GM23338 (cell line): ENCODE data around the gene CRYBA1. TPM values are rescaled to one million over a fixed set of nuclear protein-coding genes. Genes with fewer than 3 reads are reported as not detected.

Source experiments
- ATAC-seq: fragments of 200-7000 bp; cut with Tn5 transposase; 3 replicates; pipeline ENCODE4 v1.9.1; 2020
- DNase-seq: peaks from one replicate; pipeline ENCODE4 v3.0.0-alpha.2; 2015; ENCODE audit warnings: low spot score
- H2AFZ ChIP-seq: fragments of 200-600 bp; sonication (generic); 2 replicates; pipeline ENCODE4 v1.8.0; 2016; ENCODE audit warnings: antibody characterized with exemption, mild to moderate bottlenecking, moderate library complexity
- H3F3A ChIP-seq: fragments of 200-600 bp; sonication (generic); replicated peaks from 2 replicates; pipeline ENCODE4 v1.8.0; 2017; ENCODE audit warnings: antibody characterized with exemption, mixed run types, low read depth
- H3K27ac ChIP-seq: fragments of 200-600 bp; sonication (generic); 2 replicates; pipeline ENCODE4 v1.6.1; 2016; ENCODE audit warnings: low read depth
- H3K27me3 ChIP-seq: fragments of 200-600 bp; sonication (generic); 2 replicates; pipeline ENCODE4 v1.8.0; 2016; ENCODE audit warnings: mild to moderate bottlenecking, mixed run types, moderate library complexity; ENCODE audit not compliant: insufficient read depth
- H3K36me3 ChIP-seq: fragments of 200-600 bp; sonication (generic); 2 replicates; pipeline ENCODE4 v1.8.0; 2016; ENCODE audit warnings: mild to moderate bottlenecking; ENCODE audit not compliant: insufficient read depth
- H3K4me1 ChIP-seq: fragments of 200-600 bp; sonication (generic); 2 replicates; pipeline ENCODE4 v1.8.0; 2016; ENCODE audit warnings: mild to moderate bottlenecking, moderate library complexity; ENCODE audit not compliant: insufficient read depth
- H3K4me2 ChIP-seq: fragments of 200-600 bp; sonication (generic); 2 replicates; pipeline ENCODE4 v1.7.1; 2017; ENCODE audit warnings: mixed run types
- H3K4me3 ChIP-seq: fragments of 200-600 bp; sonication (generic); 2 replicates; pipeline ENCODE4 v1.6.1; 2016; ENCODE audit warnings: mixed run types
- H3K79me2 ChIP-seq: fragments of 200-600 bp; sonication (generic); replicated peaks from 2 replicates; pipeline ENCODE4 v1.8.0; 2017; ENCODE audit warnings: mild to moderate bottlenecking; ENCODE audit not compliant: insufficient read depth
- H3K9me2 ChIP-seq: fragments of 200-600 bp; sonication (generic); 2 replicates; pipeline ENCODE4 v1.8.0; 2017; ENCODE audit not compliant: insufficient read depth
- H4K20me1 ChIP-seq: fragments of 200-600 bp; sonication (generic); replicated peaks from 2 replicates; pipeline ENCODE4 v1.8.0; 2017; ENCODE audit warnings: mild to moderate bottlenecking; ENCODE audit not compliant: insufficient read depth
- H3K27ac Mint-ChIP-seq: 2 replicates; pipeline ENCODE4 v1.8.0; 2020; ENCODE audit warnings: inconsistent platforms, mild to moderate bottlenecking, moderate library complexity, mixed read lengths
- H3K27me3 Mint-ChIP-seq: 3 replicates; pipeline ENCODE4 v1.8.0; 2022; ENCODE audit warnings: low read depth, mild to moderate bottlenecking, moderate library complexity, mixed read lengths, inconsistent platforms; ENCODE audit not compliant: insufficient read depth, poor library complexity
- H3K36me3 Mint-ChIP-seq: 3 replicates; pipeline ENCODE4 v1.8.0; 2021; ENCODE audit warnings: low read depth, mild to moderate bottlenecking, inconsistent platforms, moderate library complexity, mixed read lengths
- H3K4me1 Mint-ChIP-seq: 3 replicates; pipeline ENCODE4 v1.8.0; 2020; ENCODE audit warnings: mild to moderate bottlenecking, inconsistent platforms, mixed read lengths
- H3K4me3 Mint-ChIP-seq: 3 replicates; pipeline ENCODE4 v1.8.0; 2021; ENCODE audit warnings: moderate library complexity, mild to moderate bottlenecking, inconsistent platforms, mixed read lengths
- H3K9me3 Mint-ChIP-seq: 3 replicates; pipeline ENCODE4 v1.8.0; 2020; ENCODE audit warnings: moderate library complexity, mild to moderate bottlenecking, inconsistent platforms, mixed read lengths
- EZH2 ChIP-seq: fragments of 200-600 bp; sonication (generic); IDR thresholded peaks from one replicate; pipeline ENCODE4 v1.8.0; 2017; ENCODE audit warnings: antibody characterized with exemption, mild to moderate bottlenecking, low read depth; ENCODE audit not compliant: unreplicated experiment
- EZH2phosphoT487 ChIP-seq: fragments of 200-600 bp; sonication (generic); IDR thresholded peaks from one replicate; pipeline ENCODE4 v1.8.1; 2018; ENCODE audit warnings: antibody characterized with exemption; ENCODE audit not compliant: unreplicated experiment
- JUNB ChIP-seq: IDR thresholded peaks from one replicate; pipeline ENCODE4 v1.6.1; 2016; ENCODE audit warnings: antibody characterized with exemption; ENCODE audit not compliant: unreplicated experiment
- NANOG ChIP-seq: IDR thresholded peaks from 2 replicates; pipeline ENCODE4 v1.6.1; 2016; ENCODE audit warnings: antibody characterized with exemption, borderline replicate concordance
- POLR2AphosphoS5 ChIP-seq: IDR thresholded peaks from 2 replicates; pipeline ENCODE4 v1.6.1; 2016; ENCODE audit warnings: antibody characterized with exemption, low read depth
- STAT1 ChIP-seq: IDR thresholded peaks from one replicate; pipeline ENCODE4 v1.6.1; 2016; ENCODE audit warnings: antibody characterized with exemption; ENCODE audit not compliant: unreplicated experiment
- ZNF114 ChIP-seq: fragments of 250-450 bp; sonication (Bioruptor Pico); IDR thresholded peaks from 2 replicates; pipeline ENCODE4 v1.5.0; 2020; ENCODE audit warnings: mild to moderate bottlenecking, moderate library complexity
- ZNF331 ChIP-seq: fragments of 250-450 bp; sonication (Bioruptor Pico); IDR thresholded peaks from 2 replicates; pipeline ENCODE4 v1.5.0; 2020; ENCODE audit warnings: low read depth, mild to moderate bottlenecking, moderate library complexity
- polyA plus RNA-seq: library from polyadenylated mRNA; unstranded; fragments of >200 nt; fragmentation: Nextera tagmentation; extraction: Ambion mirVana; gene quantifications from 2 replicates; pipeline ENCODE4 v1.2.1, GENCODE V29; 2016
- total RNA-seq: library from RNA; depleted of rRNA; stranded (reverse); fragments of >200 nt; shearing (Covaris generic); gene quantifications from 2 replicates; pipeline ENCODE4 v1.2.3, GENCODE V29; 2014
- TF ChIP-seq, protein P1 (sequence below): IDR thresholded peaks from one replicate; pipeline ENCODE4 v1.6.1; 2018; ENCODE audit warnings: antibody characterized with exemption; ENCODE audit not compliant: unreplicated experiment
- TF ChIP-seq, protein P2 (sequence below): fragments of 250-450 bp; sonication (Bioruptor Pico); IDR thresholded peaks from 2 replicates; pipeline ENCODE4 v1.5.0; 2020; ENCODE audit warnings: mild to moderate bottlenecking, moderate library complexity
- TF ChIP-seq, protein P3 (sequence below): IDR thresholded peaks from 2 replicates; pipeline ENCODE4 v1.6.1; 2016; ENCODE audit warnings: antibody characterized with exemption

Gene CRYBA1
- total and polyA plus RNA-seq, 2 experiments from 2014 or later, result not detected

GRCh38 chr17:29245401-29245800 lies 1.3 kb upstream of the CRYBA1 start (continued):
- TF ChIP-seq STAT1, result no peak
- no peak for TF ChIP-seq NANOG
- TF ChIP-seq POLR2AphosphoS5, result no peak

DNA sequence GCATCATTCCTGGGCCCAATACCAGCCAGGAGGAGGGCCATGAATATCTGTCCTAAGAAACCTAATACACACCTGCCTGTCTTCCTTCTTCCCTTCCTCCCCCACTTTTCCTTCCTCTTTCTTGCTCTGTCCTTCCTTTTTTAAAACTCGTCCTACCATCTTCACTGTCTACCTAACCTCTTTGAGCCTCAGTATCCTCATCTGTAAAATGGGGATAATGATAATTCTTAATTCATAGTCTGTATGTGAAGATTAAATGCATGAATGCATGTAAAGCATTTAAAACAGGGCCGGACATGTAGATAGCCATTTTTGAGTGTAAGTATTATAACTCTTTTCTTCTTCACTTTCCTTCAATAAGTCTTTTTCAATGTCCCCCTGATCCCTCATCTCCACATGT lies 560 bp downstream of the CRYBA1 start:
- no peaks in the 10 kb centered on the region for H3K9me3 Mint-ChIP-seq
- Histone ChIP-seq H3K79me2 (no peaks in the 10 kb centered on the region), H3K27ac (no peak overlapping the region), H3K36me3 (no peaks in the 10 kb centered on the region), H3F3A (no peaks in the 10 kb centered on the region), H3K4me2 (no peak overlapping the region), H3K4me1 (no peaks in the 10 kb centered on the region), H2AFZ (no peak overlapping the region), H4K20me1 (0 out of 2 replicates have a peak, but pooled peaks cover 2% of the 10 kb centered on the region), H3K27me3 (no peaks in the 10 kb centered on the region), H3K9me2 (no peaks in the 10 kb centered on the region; the same call in 1 of the 2 replicates), H3K4me3 (no peak overlapping the region)
- H3K4me1 Mint-ChIP-seq, result peaks cover 6% of the 10 kb centered on the region; the same call in 1 of the 3 replicates
- DNase-seq (no peak), ATAC-seq (no peak)
- no peak overlapping the region; the same call in 2 of the 3 replicates for H3K4me3 Mint-ChIP-seq
- no peak overlapping the region for H3K27ac Mint-ChIP-seq
- H3K27me3 Mint-ChIP-seq, result no peaks in the 10 kb centered on the region
- TF ChIP-seq EZH2phosphoT487 (no peak), STAT1 (no peak), POLR2AphosphoS5 (no peak), JUNB (no peak), EZH2 (no peak), ZNF114 (CRISPR knock-in tag) (no peak), ZNF331 (CRISPR knock-in tag) (no peak)
- TF ChIP-seq, protein P1, sequence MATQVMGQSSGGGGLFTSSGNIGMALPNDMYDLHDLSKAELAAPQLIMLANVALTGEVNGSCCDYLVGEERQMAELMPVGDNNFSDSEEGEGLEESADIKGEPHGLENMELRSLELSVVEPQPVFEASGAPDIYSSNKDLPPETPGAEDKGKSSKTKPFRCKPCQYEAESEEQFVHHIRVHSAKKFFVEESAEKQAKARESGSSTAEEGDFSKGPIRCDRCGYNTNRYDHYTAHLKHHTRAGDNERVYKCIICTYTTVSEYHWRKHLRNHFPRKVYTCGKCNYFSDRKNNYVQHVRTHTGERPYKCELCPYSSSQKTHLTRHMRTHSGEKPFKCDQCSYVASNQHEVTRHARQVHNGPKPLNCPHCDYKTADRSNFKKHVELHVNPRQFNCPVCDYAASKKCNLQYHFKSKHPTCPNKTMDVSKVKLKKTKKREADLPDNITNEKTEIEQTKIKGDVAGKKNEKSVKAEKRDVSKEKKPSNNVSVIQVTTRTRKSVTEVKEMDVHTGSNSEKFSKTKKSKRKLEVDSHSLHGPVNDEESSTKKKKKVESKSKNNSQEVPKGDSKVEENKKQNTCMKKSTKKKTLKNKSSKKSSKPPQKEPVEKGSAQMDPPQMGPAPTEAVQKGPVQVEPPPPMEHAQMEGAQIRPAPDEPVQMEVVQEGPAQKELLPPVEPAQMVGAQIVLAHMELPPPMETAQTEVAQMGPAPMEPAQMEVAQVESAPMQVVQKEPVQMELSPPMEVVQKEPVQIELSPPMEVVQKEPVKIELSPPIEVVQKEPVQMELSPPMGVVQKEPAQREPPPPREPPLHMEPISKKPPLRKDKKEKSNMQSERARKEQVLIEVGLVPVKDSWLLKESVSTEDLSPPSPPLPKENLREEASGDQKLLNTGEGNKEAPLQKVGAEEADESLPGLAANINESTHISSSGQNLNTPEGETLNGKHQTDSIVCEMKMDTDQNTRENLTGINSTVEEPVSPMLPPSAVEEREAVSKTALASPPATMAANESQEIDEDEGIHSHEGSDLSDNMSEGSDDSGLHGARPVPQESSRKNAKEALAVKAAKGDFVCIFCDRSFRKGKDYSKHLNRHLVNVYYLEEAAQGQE, result no peak
- TF ChIP-seq, protein P2, sequence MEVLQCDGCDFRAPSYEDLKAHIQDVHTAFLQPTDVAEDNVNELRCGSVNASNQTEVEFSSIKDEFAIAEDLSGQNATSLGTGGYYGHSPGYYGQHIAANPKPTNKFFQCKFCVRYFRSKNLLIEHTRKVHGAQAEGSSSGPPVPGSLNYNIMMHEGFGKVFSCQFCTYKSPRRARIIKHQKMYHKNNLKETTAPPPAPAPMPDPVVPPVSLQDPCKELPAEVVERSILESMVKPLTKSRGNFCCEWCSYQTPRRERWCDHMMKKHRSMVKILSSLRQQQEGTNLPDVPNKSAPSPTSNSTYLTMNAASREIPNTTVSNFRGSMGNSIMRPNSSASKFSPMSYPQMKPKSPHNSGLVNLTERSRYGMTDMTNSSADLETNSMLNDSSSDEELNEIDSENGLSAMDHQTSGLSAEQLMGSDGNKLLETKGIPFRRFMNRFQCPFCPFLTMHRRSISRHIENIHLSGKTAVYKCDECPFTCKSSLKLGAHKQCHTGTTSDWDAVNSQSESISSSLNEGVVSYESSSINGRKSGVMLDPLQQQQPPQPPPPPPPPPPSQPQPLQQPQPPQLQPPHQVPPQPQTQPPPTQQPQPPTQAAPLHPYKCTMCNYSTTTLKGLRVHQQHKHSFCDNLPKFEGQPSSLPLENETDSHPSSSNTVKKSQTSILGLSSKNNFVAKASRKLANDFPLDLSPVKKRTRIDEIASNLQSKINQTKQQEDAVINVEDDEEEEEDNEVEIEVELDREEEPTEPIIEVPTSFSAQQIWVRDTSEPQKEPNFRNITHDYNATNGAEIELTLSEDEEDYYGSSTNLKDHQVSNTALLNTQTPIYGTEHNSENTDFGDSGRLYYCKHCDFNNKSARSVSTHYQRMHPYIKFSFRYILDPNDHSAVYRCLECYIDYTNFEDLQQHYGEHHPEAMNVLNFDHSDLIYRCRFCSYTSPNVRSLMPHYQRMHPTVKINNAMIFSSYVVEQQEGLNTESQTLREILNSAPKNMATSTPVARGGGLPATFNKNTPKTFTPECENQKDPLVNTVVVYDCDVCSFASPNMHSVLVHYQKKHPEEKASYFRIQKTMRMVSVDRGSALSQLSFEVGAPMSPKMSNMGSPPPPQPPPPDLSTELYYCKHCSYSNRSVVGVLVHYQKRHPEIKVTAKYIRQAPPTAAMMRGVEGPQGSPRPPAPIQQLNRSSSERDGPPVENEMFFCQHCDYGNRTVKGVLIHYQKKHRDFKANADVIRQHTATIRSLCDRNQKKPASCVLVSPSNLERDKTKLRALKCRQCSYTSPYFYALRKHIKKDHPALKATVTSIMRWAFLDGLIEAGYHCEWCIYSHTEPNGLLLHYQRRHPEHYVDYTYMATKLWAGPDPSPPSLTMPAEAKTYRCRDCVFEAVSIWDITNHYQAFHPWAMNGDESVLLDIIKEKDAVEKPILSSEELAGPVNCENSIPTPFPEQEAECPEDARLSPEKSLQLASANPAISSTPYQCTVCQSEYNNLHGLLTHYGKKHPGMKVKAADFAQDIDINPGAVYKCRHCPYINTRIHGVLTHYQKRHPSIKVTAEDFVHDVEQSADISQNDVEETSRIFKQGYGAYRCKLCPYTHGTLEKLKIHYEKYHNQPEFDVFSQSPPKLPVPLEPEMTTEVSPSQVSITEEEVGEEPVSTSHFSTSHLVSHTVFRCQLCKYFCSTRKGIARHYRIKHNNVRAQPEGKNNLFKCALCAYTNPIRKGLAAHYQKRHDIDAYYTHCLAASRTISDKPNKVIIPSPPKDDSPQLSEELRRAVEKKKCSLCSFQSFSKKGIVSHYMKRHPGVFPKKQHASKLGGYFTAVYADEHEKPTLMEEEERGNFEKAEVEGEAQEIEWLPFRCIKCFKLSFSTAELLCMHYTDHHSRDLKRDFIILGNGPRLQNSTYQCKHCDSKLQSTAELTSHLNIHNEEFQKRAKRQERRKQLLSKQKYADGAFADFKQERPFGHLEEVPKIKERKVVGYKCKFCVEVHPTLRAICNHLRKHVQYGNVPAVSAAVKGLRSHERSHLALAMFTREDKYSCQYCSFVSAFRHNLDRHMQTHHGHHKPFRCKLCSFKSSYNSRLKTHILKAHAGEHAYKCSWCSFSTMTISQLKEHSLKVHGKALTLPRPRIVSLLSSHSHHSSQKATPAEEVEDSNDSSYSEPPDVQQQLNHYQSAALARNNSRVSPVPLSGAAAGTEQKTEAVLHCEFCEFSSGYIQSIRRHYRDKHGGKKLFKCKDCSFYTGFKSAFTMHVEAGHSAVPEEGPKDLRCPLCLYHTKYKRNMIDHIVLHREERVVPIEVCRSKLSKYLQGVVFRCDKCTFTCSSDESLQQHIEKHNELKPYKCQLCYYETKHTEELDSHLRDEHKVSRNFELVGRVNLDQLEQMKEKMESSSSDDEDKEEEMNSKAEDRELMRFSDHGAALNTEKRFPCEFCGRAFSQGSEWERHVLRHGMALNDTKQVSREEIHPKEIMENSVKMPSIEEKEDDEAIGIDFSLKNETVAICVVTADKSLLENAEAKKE (CRISPR knock-in tag), result no peak
- TF ChIP-seq, protein P3, sequence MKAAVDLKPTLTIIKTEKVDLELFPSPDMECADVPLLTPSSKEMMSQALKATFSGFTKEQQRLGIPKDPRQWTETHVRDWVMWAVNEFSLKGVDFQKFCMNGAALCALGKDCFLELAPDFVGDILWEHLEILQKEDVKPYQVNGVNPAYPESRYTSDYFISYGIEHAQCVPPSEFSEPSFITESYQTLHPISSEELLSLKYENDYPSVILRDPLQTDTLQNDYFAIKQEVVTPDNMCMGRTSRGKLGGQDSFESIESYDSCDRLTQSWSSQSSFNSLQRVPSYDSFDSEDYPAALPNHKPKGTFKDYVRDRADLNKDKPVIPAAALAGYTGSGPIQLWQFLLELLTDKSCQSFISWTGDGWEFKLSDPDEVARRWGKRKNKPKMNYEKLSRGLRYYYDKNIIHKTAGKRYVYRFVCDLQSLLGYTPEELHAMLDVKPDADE, result no peak
- no peaks in the 10 kb centered on the region for H3K36me3 Mint-ChIP-seq
